GM19025 (cell line): ENCODE results near the gene CPS1.

Experiments used
- ATAC-seq: cut with Tn5 transposase; IDR thresholded peaks from one replicate; pipeline ENCODE4 v1.9.1; 2021; ENCODE audit warnings: mild to moderate bottlenecking, low read depth, moderate library complexity; ENCODE audit not compliant: unreplicated experiment

CPS1 gene

DNA sequence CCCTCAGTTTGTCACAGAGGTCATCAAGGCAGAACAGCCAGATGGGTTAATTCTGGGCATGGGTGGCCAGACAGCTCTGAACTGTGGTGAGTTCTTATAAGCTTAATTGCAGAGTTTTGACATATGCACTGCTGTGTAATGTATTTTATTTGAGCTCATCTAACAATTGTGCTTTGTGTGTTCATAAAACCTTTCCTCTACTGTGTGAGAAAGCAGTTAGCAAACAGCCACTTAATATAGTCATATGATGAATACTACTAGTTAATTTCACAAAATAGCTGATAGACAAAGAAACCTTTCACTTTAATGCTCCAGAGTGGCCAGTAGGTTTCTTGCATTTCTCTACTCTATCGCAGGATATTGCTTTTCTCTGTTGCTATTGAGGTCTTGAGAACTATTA is 43.1 kb downstream of the CPS1 start:
- ATAC-seq = no peak

DNA sequence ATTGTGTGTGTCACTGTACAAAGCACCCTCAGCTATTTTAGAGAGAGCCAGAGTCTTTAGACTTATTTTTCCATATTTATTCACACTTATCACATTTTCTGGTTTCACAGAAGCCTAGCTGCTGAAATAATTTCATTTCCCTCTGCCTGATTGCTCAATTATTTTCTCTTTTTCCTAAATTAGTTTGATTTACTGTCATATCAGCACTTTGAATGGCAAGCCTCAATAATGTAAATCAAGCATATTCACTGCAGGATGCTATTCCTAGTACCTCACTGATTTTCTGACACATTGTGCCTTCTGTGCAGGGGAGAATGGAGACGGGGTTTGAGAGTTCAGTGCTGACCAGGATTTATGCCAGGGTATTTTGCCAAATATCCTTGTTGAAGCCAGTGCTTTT is 48.3 kb downstream of the CPS1 start:
- no peak for ATAC-seq

DNA sequence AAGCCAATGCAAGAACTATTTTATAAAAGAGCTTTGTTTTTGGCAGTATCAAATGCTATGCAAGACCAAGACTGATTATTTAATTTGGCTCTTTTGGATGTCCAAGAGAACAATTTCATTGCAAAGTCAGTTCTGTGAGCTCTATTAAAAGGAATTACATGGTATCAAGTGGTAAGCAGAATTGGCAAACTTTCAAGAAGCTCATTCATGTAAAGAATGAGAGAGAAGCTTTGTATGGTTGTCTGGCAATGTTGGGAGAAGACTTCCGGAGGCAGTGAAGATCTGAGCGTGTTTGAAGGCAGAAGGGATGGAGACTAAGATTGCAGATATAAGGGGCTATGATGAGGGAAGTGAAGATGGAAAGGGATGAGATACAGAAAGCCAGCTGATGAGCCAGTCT is 49.6 kb downstream of the CPS1 start:
- no peak for ATAC-seq

DNA sequence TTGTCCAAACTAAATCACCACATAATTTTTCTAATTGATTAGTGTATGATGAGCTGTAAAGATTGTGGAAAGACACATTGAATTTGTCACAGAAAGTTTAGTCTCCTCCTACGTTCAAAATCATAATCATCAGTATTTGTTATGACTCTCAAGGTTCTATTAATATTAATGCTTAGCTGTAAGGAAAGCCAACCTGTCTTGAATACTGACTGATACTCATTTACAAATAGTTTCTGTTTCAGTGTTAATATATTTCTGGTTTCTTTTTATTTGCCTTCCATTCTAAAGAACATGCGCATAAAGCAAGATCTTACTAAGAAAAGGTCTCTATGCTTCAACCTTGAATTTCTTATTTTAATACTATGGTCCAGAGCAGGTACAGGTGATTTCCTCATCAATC is 55.1 kb downstream of the CPS1 start:
- ATAC-seq = no peak

DNA sequence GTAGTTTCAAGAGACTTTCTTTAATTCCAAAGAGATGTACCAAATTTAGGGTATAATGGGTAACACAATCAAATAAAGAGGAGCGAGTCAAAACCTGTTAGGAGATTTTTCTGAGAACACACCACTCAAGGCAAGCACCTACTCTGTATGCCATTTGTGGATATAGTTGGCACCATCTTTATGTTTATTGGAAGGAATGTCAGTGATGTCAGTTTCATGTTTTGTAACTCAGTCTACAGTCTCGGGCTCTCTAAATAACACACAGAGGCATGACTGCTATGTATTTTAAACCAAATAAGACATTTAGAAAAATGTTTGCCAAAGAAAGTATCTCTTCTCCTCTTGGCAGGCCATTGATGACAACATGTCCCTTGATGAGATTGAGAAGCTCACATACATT is 59.7 kb downstream of the CPS1 start:
- no peak for ATAC-seq

DNA sequence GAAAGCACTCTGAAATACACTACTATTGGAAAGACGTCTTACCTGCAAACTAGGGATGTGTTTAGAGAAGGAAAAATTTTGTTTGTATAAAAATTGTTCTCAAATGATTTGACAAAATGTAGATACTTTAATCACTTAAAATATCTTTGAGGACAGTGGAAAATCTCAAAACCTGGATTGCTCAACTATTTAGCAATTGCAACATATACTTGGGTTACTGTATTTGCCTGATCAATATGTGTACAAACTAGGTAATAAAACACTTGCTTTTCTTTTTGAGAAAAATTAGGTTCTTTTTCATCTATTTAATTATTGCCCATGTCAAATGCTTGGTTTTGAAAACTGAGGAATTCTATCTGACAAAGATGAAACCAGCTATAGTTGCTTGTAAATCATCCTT is 60.9 kb downstream of the CPS1 start:
- no peak for ATAC-seq

DNA sequence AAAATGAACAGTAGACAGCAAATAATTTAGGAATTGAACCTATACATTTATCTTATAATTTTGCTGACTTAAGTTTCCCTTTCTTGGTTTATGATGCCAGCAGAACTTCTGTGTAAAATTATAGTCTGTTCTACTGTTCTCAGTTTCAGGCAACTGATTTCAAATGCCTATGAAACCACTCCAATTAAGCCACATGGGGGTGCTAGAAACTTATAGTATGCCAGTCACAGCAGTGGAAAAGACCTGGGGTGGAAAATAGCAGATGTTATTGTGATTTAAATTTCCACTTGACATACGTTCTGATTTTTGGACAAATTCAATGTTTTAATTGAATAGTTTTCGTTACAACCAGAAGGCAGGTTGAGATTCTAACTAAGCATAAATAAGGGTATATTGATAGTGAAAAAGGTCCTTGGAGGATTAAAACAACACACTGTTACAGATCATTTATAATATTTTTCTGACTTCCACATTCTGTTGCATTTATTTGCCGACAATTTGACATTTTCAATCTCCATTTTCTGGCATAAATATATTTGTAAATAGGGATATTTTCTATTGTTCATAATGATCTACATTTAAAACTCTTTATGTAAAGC is 61.4 kb downstream of the CPS1 start:
- no peak for ATAC-seq

DNA sequence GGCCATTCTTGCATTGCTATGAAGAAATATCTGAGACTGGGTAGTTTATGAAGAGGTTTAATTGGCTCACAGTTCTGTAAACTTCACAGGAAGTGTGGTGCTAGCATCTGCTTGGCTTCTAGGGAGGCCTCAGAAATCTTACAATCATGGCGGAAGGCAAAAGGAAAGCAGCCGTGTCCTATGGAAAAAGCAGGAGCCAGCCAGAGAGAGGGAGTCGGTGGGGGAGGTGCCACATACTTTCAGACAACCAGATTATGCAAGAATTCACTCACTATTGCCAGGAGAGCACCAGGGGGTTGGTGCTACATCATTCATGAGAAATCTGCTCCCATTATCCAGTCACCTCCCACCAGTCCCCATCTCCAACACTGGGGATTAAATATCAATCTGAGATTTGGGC is 64.1 kb downstream of the CPS1 start:
- ATAC-seq = no peak

DNA sequence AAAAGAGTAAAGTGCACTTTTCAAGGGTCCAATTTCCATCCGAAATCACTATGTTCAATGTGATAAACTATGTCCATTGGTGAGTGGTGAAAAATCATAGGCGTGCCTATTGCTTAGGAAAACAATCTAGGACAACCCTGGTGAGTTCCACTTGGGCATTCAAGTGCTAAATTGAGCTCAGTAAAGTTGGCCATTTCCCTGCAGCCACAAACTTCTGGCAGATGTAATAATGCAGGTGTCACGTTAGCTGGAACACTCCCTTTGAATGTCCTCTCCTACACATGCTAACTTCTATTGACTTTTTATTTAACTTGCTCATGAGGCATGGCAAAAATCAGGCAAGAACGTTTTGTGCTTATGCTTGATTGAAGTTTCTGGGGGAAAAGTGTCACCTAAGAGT is 67.1 kb downstream of the CPS1 start:
- no peak for ATAC-seq

DNA sequence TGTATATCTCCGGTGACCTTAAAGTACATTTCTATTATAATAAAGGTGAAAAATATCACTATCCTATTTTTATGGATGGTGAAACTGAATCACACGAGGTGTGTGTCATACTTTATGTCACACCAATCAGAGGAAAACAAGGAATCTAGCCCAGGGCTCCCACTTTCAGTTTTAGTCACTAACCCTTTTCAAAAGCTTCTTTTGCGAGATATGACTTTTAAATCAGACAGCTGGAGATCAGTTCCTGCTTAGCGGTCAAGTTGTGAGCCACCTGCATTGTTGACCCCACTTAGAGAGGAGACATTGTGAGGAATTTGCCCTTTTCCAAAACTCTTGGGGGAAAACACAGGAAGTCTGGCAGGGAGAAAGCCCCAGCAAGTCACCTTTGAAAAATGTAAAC is 70.5 kb downstream of the CPS1 start:
- ATAC-seq = no peak

DNA sequence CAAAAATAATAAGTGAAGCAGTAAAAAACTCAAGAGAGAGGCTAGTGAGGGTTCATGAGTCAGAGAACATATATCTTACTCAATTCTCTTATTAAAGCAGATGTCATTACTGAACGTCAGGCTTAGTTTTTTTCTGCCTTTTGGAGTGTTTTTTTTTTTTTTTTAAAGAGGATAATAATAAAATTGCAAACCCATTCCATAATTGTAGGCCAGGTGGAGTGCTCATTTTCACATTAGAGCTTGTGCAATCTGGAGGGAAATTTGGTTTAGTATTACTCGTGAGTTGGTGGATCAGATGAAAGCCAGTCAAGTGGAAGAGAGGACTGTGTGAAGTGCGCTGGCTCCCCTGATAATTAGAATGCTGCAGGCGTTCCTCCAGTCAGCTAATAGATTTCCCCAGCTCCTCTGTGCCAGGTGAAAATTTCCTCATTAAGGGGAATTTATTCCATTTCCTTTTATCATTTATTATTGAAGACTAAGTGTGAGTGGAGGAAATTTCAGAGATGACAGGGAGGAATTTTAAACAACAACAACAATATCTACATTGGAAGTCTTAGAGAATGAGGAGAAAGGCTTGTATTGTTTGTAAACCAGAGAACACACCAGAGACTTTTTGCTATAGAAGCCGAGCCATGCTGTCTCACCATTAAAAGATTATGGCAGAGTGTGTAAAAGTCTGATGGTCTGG is 74.6 kb downstream of the CPS1 start:
- no peak for ATAC-seq

DNA sequence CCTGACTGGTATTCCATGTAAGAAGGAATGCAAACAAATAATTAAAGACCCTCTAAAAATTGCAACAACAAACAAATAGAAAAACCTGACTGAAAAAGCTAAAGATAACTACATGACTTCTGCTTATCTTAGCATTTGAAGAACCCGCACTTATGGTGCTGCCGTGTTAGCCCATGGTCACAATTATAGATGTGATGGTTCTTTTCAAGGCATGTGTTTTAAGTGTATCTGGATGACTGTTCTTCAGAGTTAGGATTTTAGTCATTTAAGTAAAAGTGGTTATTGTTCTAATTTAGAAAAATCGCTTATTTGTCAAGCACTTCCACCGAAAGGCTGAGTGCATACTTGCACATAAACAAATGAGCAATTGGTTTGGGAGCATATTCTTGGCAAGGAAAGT is 77.3 kb downstream of the CPS1 start:
- no peak for ATAC-seq

DNA sequence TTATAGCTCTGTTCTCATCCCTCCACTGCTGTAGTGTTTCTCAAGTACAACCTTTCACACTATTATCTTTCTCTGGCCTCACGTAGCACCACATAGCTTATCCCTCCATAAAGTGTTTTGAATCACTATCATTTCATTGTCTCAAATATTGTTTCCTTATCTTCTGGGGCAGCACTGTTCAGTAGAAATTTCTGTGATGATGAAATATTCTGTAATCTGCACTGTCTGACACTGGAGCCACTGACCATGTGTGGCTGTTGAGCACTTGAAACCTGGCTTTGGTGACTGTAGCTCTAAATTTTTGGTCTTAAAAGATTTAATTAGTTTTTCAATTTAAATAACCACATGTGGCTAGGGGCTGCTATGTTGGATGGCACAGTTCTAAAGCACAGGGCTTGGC is 78.9 kb downstream of the CPS1 start:
- no peak for ATAC-seq

DNA sequence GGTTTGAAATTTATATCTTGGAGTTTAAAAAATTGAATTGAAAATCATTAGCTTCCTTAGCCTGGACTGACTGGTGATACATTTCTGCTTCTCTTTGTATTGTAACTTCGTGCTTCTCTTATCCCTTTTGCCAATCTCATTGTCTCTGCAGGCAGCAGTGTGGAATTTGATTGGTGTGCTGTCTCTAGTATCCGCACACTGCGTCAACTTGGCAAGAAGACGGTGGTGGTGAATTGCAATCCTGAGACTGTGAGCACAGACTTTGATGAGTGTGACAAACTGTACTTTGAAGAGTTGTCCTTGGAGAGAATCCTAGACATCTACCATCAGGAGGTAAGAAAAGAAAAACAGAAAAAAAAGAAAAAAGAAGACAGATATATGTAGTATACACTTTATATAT is 85.9 kb downstream of the CPS1 start:
- ATAC-seq = no peak

DNA sequence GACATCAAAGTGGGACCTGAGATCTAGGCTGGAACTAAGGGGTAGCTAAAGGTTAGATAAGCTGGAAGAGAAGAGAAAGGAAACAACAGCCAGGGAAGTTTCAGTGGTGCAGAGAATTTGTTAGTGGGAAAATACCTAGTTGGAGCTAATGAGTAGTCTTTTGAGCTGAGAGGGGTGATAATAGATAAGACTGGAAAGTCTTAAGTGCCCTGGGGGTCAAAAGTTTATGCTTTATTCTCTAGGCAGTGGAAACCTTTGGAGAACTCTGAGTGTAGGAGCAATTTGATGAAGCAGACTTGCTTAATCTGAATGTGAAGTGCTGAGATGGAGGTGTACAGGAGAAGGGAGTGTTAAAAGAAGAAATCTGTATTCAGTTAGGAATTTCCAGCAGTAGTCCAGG is 90.8 kb downstream of the CPS1 start:
- no peak for ATAC-seq

DNA sequence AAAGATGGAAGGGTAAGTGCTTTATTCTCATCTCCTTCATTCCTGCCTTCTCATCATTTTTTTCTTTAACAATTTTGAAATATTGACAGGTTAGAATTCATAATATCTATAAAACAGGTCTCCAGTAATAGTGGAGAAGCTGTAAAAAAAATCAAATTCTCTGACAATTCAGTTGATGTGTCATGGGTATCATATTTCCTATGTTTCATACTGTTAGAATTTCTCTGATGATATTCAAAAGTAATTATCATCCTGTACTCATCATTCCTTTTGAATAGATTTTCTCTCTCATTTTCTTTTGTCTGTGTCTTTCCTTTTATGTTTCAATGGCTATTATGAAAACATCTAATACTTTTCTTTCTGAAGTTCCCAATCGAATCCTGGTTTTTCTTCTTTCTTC is 97.7 kb downstream of the CPS1 start:
- no peak for ATAC-seq

DNA sequence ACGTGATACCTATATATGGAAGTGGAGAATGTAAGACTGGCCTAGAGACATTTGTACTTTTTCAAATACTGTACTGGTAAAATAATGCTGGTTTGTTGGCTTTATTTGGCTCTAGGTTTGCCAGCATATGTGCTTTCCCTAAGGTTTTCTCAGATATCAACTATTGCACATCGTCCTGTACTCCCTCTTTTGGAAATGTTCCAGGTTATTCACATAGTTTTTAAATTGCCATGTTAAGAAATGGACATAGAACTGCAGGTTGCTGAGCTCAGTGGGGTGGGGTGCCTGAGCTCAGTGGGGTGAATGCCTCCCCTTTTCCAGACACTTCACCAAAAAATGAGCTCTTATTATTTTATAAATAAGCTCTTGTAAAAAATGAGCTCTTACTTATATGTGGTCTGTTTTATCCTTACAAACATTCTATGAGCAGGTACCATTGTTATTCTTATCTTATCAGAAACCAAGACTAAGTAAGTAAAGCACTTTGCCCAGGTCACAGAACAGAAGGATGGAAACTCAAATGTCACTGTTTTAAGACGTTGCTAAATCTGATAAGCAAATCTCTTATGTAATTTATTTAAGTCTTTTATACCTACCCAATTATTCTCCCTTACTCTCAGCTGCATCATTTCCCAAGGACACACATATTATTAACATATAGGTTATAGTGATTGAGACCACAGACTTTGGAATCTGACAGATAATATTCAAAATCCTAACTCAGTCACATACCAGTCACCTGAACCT is 99.0 kb downstream of the CPS1 start:
- ATAC-seq = no peak

DNA sequence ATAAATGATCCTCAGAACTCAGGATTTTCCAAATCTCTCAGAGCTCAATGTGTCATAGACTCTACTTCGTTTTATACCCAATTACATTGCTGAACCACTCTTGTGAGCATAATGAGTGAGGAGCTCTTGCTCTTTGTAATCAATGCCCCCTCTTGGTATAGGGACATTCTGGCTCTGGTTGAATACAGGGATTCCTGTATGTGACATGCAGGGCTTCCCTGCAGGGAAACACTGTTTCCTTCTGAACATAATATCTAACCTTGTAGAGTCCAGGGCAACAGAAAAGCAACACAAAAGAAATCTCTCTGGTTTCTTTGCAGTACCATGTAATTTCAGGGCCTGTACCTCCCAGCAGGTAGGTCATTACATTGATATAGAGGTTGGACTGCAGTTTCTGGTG is 101.5 kb downstream of the CPS1 start:
- no peak for ATAC-seq

DNA sequence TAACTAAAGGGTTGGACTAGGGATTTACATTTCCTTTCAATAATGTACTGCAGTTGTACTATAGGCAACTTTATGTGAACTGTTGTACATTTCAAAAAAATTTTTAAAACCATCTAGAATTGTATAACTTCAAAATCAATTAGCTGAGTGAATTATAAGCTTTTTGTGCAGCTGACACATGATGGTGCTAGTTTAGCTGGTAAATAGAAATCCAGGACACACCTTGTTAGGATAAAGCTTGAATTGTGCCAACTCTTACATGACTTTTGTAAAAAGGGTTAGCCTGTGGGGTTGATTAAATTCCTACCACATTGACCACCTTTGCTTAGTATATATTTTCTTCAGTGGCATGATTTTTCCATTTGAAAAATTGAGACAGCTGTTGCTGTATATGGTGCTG is 104.4 kb downstream of the CPS1 start:
- no peak for ATAC-seq

DNA sequence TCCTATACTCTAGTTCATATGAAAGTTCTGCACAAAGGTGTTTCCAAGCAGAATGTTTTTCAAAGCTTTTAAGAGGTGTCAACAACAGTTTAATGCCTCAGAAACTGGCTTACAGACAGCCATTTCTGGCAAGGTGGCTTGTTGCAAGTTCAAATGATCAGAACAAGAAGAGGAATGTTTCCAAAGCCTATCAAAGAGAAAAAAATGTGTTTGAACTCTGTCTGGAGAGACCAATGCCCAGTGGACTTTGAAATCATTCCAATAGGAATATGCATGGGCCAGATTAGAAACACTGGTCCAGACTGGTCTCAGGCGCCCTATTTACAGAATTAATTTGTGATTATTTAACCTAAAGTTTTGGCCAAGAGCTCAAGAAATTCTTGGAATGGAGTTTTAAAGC is 106.2 kb downstream of the CPS1 start:
- no peak for ATAC-seq

DNA sequence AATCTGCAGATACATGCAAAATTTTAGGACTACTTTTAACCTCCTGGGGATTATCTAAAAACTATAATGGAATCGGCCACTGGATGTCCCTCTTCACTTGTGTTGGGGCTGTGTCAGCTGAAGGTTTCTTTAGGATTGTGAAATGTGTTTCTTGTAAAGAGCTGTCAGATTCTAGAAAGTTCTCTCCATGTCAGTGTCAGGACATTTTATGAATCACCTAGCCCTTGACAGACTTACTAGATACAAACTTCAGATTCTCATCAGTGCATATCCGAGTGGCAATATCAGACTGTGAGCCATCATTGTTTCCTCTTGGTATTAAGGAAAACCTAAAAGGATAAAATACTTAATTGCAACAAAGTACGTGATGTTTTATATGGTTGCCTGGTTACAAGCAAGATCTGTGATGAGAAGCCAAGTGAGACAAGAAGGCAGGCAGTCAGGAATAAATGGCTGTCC is 107.3 kb downstream of the CPS1 start:
- ATAC-seq = no peak

DNA sequence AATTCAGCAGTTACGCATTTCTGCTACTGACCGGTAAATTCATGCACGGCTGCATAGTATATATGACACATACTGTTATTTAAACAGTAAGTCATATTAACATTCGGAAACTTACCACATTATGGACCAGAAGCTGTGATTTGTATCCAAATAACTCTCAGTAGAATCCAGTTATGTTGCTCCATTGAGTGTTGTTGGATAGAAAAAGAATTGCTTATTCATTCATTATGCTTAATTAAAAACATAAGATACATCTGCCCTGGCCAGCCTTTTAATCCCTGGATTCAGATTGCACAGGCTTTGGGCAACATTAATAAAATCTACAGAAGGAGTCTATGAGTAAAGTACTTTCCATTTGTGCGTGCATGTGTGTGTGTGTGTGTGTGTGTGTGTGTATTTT is 111.3 kb downstream of the CPS1 start:
- ATAC-seq = no peak
